A549 (cell line): ENCODE results near the gene MGMT. TPM values are rescaled to one million over a fixed set of nuclear protein-coding genes. Genes with fewer than 3 reads are reported as not detected.
A peak's percentile ranks its signal among the peaks of the same experiment; 100 is the strongest.

Experiments used
- ATAC-seq, 2 experiments: fragments of 200-7000 bp in 1 of 2; fragments of >200 bp in 1 of 2; cut with Nextera tagmentation in 1 of 2; cut with Tn5 transposase in 1 of 2; 3 replicates each; pipeline versions ENCODE4 v1.8.0 to v1.9.1; 2018 to 2020; ENCODE audit warnings: mild to moderate bottlenecking in 1 of 2, moderate library complexity in 1 of 2
- CTCF ChIA-PET: fragments of 300-600 bp; sonication (Branson Sonifier 250); formaldehyde crosslinking; extraction: SDS; loops from one replicate; lab custom pipeline; 2021; ENCODE audit warnings: antibody characterized with exemption, inconsistent platforms; lab: Yijun Ruan, JAX
- POLR2A ChIA-PET: fragments of 350-600 bp; formaldehyde crosslinking; extraction: SDS; loops from one replicate; lab custom pipeline; 2021; ENCODE audit warnings: antibody characterized with exemption, inconsistent platforms; lab: Yijun Ruan, JAX
- DNase-seq, 2 experiments: peaks; one replicate each; pipeline versions ENCODE4 v3.0.0 to v3.0.0-alpha.2; 2011 to 2016; ENCODE audit warnings: low read depth in 1 of 2, low spot score in 1 of 2
- FAIRE-seq: peaks from 2 replicates; lab custom pipeline; 2011; peaks lifted over from hg19 to GRCh38; lab: Jason Lieb, UNC
- H3K27ac ChIP-seq, 2 experiments: fragments of >200 bp; sonication (Bioruptor Twin); formaldehyde crosslinking; 3 replicates each; pipeline ENCODE4 v1.5.1; 2016 to 2017
- H3K4me1 ChIP-seq: fragments of >200 bp; sonication (Bioruptor Twin); formaldehyde crosslinking; 3 replicates; pipeline ENCODE4 v1.6.1; 2016
- H3K4me2 ChIP-seq: fragments of >200 bp; sonication (Bioruptor Twin); formaldehyde crosslinking; 3 replicates; pipeline ENCODE4 v1.6.1; 2016
- H3K4me3 ChIP-seq: fragments of >200 bp; sonication (Bioruptor Twin); formaldehyde crosslinking; 3 replicates; pipeline ENCODE4 v1.5.1; 2016
- H3K9me3 ChIP-seq: fragments of >200 bp; sonication (Bioruptor Twin); formaldehyde crosslinking; 3 replicates; pipeline ENCODE4 v1.6.1; 2016
- BHLHE40 ChIP-seq: IDR thresholded peaks from 2 replicates; pipeline ENCODE4 v1.6.1; 2012; ENCODE audit warnings: low read depth, low read length, inconsistent platforms
- CHD2 ChIP-seq: fragments of 150-350 bp; IDR thresholded peaks from 2 replicates; pipeline ENCODE4 v1.6.1; 2014; ENCODE audit warnings: low read length; ENCODE audit not compliant: partially characterized antibody
- E2F6 ChIP-seq: IDR thresholded peaks from 2 replicates; pipeline ENCODE4 v1.6.1; 2012; ENCODE audit warnings: low read depth, borderline replicate concordance
- ELK1 ChIP-seq: fragments of 150-350 bp; IDR thresholded peaks from 2 replicates; pipeline ENCODE4 v1.6.1; 2014; ENCODE audit warnings: low read depth, mild to moderate bottlenecking, low read length
- EP300 ChIP-seq, 2 experiments: fragments of >200 bp; sonication (Bioruptor Twin); formaldehyde crosslinking; IDR thresholded peaks; 2 replicates in 1 of 2; 3 replicates in 1 of 2; pipeline ENCODE4 v1.6.1; 2016 to 2017
- FOSL2 ChIP-seq, 2 experiments: fragments of 450-650 bp in 1 of 2; fragments of >200 bp in 1 of 2; sonication (Bioruptor Twin) in 1 of 2; formaldehyde crosslinking; IDR thresholded peaks; 2 replicates each; pipeline versions ENCODE4 v1.5.0 to v1.6.1; 2016 to 2020; ENCODE audit warnings: mild to moderate bottlenecking in 1 of 2, moderate library complexity in 1 of 2
- GATA3 ChIP-seq: IDR thresholded peaks from 2 replicates; pipeline ENCODE4 v1.6.1; 2012; ENCODE audit warnings: borderline replicate concordance
- HOXB13 ChIP-seq: fragments of 250-450 bp; sonication (Bioruptor Pico); IDR thresholded peaks from 2 replicates; pipeline ENCODE4 v1.5.0; 2020; ENCODE audit warnings: low read depth, mild to moderate bottlenecking, moderate library complexity
- JUN ChIP-seq, 2 experiments: fragments of >200 bp; sonication (Bioruptor Twin); formaldehyde crosslinking; IDR thresholded peaks; 2 replicates in 1 of 2; 3 replicates in 1 of 2; pipeline ENCODE4 v1.6.1; 2016 to 2017
- JUNB ChIP-seq: fragments of >200 bp; sonication (Bioruptor Twin); formaldehyde crosslinking; IDR thresholded peaks from 2 replicates; pipeline ENCODE4 v1.6.1; 2016
- MAFK ChIP-seq: fragments of 450-650 bp; IDR thresholded peaks from 2 replicates; pipeline ENCODE4 v1.6.1; 2014; ENCODE audit not compliant: partially characterized antibody
- MAX ChIP-seq: IDR thresholded peaks from 2 replicates; pipeline ENCODE4 v1.6.1; 2012
- MAZ ChIP-seq: fragments of 150-350 bp; IDR thresholded peaks from 2 replicates; pipeline ENCODE4 v1.6.1; 2014; ENCODE audit warnings: antibody characterized with exemption, low read depth, low read length, borderline replicate concordance
- NFE2L2 ChIP-seq: fragments of 150-350 bp; conservative IDR thresholded peaks from 2 replicates; pipeline ENCODE4 v1.6.1; 2014; ENCODE audit warnings: low read length
- POLR2A ChIP-seq: IDR thresholded peaks from 2 replicates; pipeline ENCODE4 v1.6.1; 2012; ENCODE audit warnings: mild to moderate bottlenecking, low read length
- RCOR1 ChIP-seq: fragments of 150-350 bp; IDR thresholded peaks from 2 replicates; pipeline ENCODE4 v1.6.1; 2014; ENCODE audit warnings: antibody characterized with exemption, low read length, low read depth
- SMC3 ChIP-seq: fragments of >200 bp; sonication (Bioruptor Twin); formaldehyde crosslinking; IDR thresholded peaks from 3 replicates; pipeline ENCODE4 v1.6.1; 2018; ENCODE audit warnings: inconsistent platforms
- SREBF2 ChIP-seq: fragments of 450-650 bp; IDR thresholded peaks from 2 replicates; pipeline ENCODE4 v1.6.1; 2014; ENCODE audit warnings: mild to moderate bottlenecking, moderate library complexity
- USF2 ChIP-seq: fragments of 450-650 bp; IDR thresholded peaks from 2 replicates; pipeline ENCODE4 v1.6.1; 2014; ENCODE audit warnings: antibody characterized with exemption
- ZFP36 ChIP-seq: fragments of 450-650 bp; IDR thresholded peaks from 2 replicates; pipeline ENCODE4 v1.6.1; 2014; ENCODE audit warnings: borderline replicate concordance; ENCODE audit not compliant: partially characterized antibody
- ZNF302 ChIP-seq: fragments of 250-450 bp; sonication (Bioruptor Pico); IDR thresholded peaks from 2 replicates; pipeline ENCODE4 v1.9.0; 2021; ENCODE audit warnings: inconsistent platforms, mild to moderate bottlenecking, moderate library complexity
- WGBS: methylation state at CpG from one replicate; pipeline ENCODE4 v1.1.6; 2017; ENCODE audit errors: missing lambda C conversion rate; 5-methylcytosine and 5-hydroxymethylcytosine counted together
- polyA plus RNA-seq, 4 experiments: library from polyadenylated mRNA; depleted of rRNA in 3 of 4; stranded (reverse); fragments of >200 nt; fragmentation: RNase III in 1 of 4; extraction: RNeasy Plus Mini Kit Qiagen cat#74134 plus additional on column Dnase treatment in 1 of 4; gene quantifications; 2 replicates in 3 of 4; 3 replicates in 1 of 4; pipeline ENCODE4 v1.2.3, GENCODE V29; 2011 to 2017

MGMT gene
- polyA plus RNA-seq, 2 of the 4 experiments (the other 2 are of a cell fraction): 4.9 to 5.2 TPM

GRCh38 chr10:129599160-129599559 is 132.1 kb downstream of the MGMT start:
- Histone ChIP-seq H3K4me2 (no peak overlapping the region), H3K4me3 (no peak overlapping the region), H3K9me3 (no peaks in the 10 kb centered on the region), H3K27ac (no peak overlapping the region), H3K4me1 (no peaks in the 10 kb centered on the region)
- ATAC-seq (no peak), FAIRE-seq (no peak), DNase-seq (no peak)
- no peak for TF ChIP-seq GATA3
- TF ChIP-seq NFE2L2: no peak
- TF ChIP-seq ELK1: no peak
- TF ChIP-seq RCOR1: no peak
- no peak for TF ChIP-seq MAZ
- TF ChIP-seq BHLHE40: no peak
- no peak for TF ChIP-seq EP300 (IDR thresholded peaks at IDR 0.05)
- TF ChIP-seq E2F6: no peak
- no peak for TF ChIP-seq ZNF302 (CRISPR knock-in tag)
- ChIA-PET CTCF (no interaction called here), POLR2A (no interaction called here)
- WGBS: 26% methylated on average over 5 of the region's 5 CpGs

- no peak overlapping the region for H3K4me3 ChIP-seq
Measured at GRCh38 chr10:129601737-129602136, 134.7 kb downstream of the MGMT start.

GRCh38 chr10:129602938-129603535 is 136.0 kb downstream of the MGMT start:
- CTCF ChIA-PET: no interaction called here
- no peak for TF ChIP-seq ZFP36
- TF ChIP-seq SMC3: no peak
- TF ChIP-seq MAFK: peak; percentile 82
- TF ChIP-seq SREBF2: no peak

More at GRCh38 chr10:129601737-129602136, 134.7 kb downstream of the MGMT start:
- Histone ChIP-seq H3K27ac (no peak overlapping the region), H3K9me3 (no peaks in the 10 kb centered on the region), H3K4me2 (no peak overlapping the region), H3K4me1 (no peaks in the 10 kb centered on the region)
- ATAC-seq (no peak), DNase-seq (no peak), FAIRE-seq (no peak)
- TF ChIP-seq CHD2: no peak
- TF ChIP-seq JUN (IDR thresholded peaks at IDR 0.05): no peak
- TF ChIP-seq HOXB13: no peak
- WGBS: 43% methylated on average over 10 of the region's 10 CpGs
- ChIA-PET CTCF (no interaction called here), POLR2A (no interaction called here)

GRCh38 chr10:129604333-129605032 is 137.4 kb downstream of the MGMT start:
- no peaks in the 10 kb centered on the region for H3K4me1 ChIP-seq
- POLR2A ChIA-PET: no interaction called here
- H3K4me3 ChIP-seq: no peak overlapping the region
- H3K9me3 ChIP-seq: no peaks in the 10 kb centered on the region
- WGBS: 31% methylated on average over 8 of the region's 10 CpGs
- TF ChIP-seq JUNB (no peak), USF2 (no peak), MAX (no peak), POLR2A (no peak), FOSL2 (IDR thresholded peaks at IDR 0.05) (no peak), FOSL2 (CRISPR knock-in tag; IDR thresholded peaks at IDR 0.05) (no peak), ELK1 (no peak)
- no peak overlapping the region for H3K27ac ChIP-seq
- no peak for DNase-seq
- CTCF ChIA-PET: interaction anchor here (0.6 kb wide), 1 partner anchor 294 kb away, joined by 3 read pairs; no protein-coding TSS in a partner anchor
- FAIRE-seq: no peak
- no peak for ATAC-seq
- no peak overlapping the region for H3K4me2 ChIP-seq

More at GRCh38 chr10:129602938-129603535, 136.0 kb downstream of the MGMT start:
- POLR2A ChIA-PET: no interaction called here
- no peak overlapping the region for H3K4me2 ChIP-seq
- ATAC-seq (no peak), FAIRE-seq (no peak), DNase-seq (no peak)
- H3K4me3 ChIP-seq: no peak overlapping the region
- no peaks in the 10 kb centered on the region for H3K9me3 ChIP-seq
- no peak overlapping the region for H3K27ac ChIP-seq
- WGBS: 34% methylated on average over 6 of the region's 6 CpGs
- H3K4me1 ChIP-seq: no peaks in the 10 kb centered on the region
